ENCODE data around the gene MDK. TPM values are rescaled to one million over a fixed set of nuclear protein-coding genes. Genes with fewer than 3 reads are reported as not detected.

Gene MDK
- total RNA-seq, 4 donors from 2014 or later = 4.0 to 23.8 (median 8.1) TPM

DNA sequence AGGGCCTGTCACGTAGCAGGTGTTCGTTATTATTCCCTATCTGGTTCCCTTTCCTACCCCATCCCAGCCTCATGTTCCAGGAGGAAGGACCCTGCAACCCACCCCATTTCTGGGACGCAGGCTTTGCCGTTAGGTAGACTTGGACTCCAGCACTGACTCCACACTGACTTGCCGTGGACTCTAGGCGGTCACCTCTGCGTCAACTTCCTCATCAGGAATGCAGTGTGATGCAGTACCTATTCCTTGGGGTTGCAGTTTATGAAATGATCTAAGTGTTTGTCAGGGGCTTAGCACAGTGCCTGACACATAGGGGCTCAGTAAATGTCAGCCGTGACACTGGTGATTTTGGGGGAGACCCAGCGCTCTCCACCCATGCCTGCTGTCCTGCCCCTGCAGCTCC is 17.4 kb upstream of the MDK start:
- TF ChIP-seq CTCF (IDR thresholded peaks at IDR 0.05; ENCODE audit: low read depth) = no peak

DNA sequence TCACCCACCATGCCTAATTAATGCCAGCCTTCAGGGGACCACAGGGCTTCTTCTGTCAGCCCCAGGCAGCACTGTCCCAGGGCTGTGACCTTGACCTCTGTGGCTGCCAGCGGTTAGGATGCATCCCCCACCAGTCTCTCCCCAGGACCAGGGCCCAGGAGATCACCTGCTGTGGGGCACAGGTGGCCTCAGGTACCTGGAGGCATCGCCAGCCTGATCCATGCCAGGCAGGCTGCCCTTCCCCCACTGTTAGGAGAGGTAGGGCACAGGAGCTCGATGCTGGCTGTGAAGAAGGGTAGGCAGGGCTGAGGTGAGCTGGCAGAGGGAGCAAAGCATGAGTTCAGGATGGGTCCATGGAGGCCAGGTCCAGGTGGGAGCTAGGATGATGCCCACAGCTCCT is 16.7 kb upstream of the MDK start:
- TF ChIP-seq CTCF (IDR thresholded peaks at IDR 0.05; ENCODE audit: low read depth) = no peak

- no peak for TF ChIP-seq CTCF (IDR thresholded peaks at IDR 0.05; ENCODE audit: low read depth)
Measured at GRCh38 chr11:46366260-46366659, 15.2 kb upstream of the MDK start.

DNA sequence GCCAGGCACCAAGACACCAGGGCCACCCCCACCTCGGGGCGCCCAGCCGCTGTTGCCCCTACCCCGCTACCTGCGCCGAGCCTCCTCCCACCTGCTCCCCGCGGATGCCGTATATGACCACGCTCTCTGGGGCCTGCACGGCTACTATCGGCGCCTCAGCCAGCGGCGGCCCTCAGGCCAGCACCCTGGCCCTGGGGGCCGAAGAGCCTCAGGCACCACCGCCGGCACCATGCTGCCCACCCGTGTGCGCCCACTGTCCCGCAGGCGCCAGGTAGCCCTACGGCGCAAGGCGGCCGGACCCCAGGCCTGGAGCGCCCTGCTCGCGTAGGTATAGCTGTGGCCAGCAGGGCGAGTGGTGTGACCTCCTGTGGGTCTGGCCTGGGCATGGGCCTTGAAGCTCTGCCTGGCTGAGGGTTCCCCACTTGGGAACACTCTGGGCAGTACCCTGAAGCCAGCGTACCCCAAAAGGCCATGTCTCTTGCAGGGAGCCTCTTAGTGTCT is 14.8 kb upstream of the MDK start:
- TF ChIP-seq CTCF (IDR thresholded peaks at IDR 0.05; ENCODE audit: low read depth) = no peak

- no peak for TF ChIP-seq CTCF (IDR thresholded peaks at IDR 0.05; ENCODE audit: low read depth)
Measured at GRCh38 chr11:46367244-46367915, 14.1 kb upstream of the MDK start.

GRCh38 chr11:46367916-46368267 is 13.6 kb upstream of the MDK start:
- TF ChIP-seq CTCF (IDR thresholded peaks at IDR 0.05; ENCODE audit: low read depth) = no peak

- no peak for TF ChIP-seq CTCF (IDR thresholded peaks at IDR 0.05; ENCODE audit: low read depth)
Measured at GRCh38 chr11:46369458-46370152, 11.9 kb upstream of the MDK start.
